Stomach (tissue), 4 donors: Measurements from ENCODE around the gene ZKSCAN1.

ENCODE experiments used
- CTCF ChIP-seq, 7 experiments: fragments of 450-650 bp in 4 of 7; fragments of 200-600 bp in 3 of 7; sonication (generic) in 3 of 7; IDR thresholded peaks; one replicate each; pipeline ENCODE4 v1.5.1; 2016 to 2019; ENCODE audit warnings: antibody characterized with exemption in 7 of 7, control low read depth in 2 of 7, mild to moderate bottlenecking in 1 of 7
- POLR2A ChIP-seq, 4 donors: fragments of 450-650 bp; IDR thresholded peaks; one replicate each; pipeline ENCODE4 v1.6.1; 2016; ENCODE audit warnings: antibody characterized with exemption in 4 of 4, control low read depth in 2 of 4, mild to moderate bottlenecking in 1 of 4, moderate library complexity in 1 of 4

GRCh38 chr7:100082978-100083377 lies 67.6 kb downstream of the ZKSCAN1 start:
- no peak for TF ChIP-seq CTCF (IDR thresholded peaks at IDR 0.05)
- no peak for TF ChIP-seq POLR2A (IDR thresholded peaks at IDR 0.05)
